Measurements from ENCODE around the gene GNAQ. TPM values are rescaled to one million over a fixed set of nuclear protein-coding genes. Genes with fewer than 3 reads are reported as not detected.

Gene GNAQ
- total RNA-seq, 1 donor from 2014 or later, result 64.9 TPM

GRCh38 chr9:78047106-78047505 is 15.5 kb upstream of the GNAQ start:
- Mint-ChIP-seq H3K27me3 (peaks cover 2% of the 10 kb centered on the region), H3K27ac (no peak overlapping the region), H3K4me1 (ENCODE audit: low read depth) (no peaks in the 10 kb centered on the region), H3K36me3 (ENCODE audit: insufficient read depth) (no peaks in the 10 kb centered on the region), H3K4me3 (ENCODE audit: low read depth) (no peak overlapping the region), H3K9me3 (ENCODE audit: low read depth) (no peaks in the 10 kb centered on the region)
- TF ChIP-seq, protein P1, sequence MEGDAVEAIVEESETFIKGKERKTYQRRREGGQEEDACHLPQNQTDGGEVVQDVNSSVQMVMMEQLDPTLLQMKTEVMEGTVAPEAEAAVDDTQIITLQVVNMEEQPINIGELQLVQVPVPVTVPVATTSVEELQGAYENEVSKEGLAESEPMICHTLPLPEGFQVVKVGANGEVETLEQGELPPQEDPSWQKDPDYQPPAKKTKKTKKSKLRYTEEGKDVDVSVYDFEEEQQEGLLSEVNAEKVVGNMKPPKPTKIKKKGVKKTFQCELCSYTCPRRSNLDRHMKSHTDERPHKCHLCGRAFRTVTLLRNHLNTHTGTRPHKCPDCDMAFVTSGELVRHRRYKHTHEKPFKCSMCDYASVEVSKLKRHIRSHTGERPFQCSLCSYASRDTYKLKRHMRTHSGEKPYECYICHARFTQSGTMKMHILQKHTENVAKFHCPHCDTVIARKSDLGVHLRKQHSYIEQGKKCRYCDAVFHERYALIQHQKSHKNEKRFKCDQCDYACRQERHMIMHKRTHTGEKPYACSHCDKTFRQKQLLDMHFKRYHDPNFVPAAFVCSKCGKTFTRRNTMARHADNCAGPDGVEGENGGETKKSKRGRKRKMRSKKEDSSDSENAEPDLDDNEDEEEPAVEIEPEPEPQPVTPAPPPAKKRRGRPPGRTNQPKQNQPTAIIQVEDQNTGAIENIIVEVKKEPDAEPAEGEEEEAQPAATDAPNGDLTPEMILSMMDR (IDR thresholded peaks at IDR 0.05; ENCODE audit: unreplicated experiment), result no peak
- no peak for DNase-seq (ENCODE audit: low spot score, unreplicated experiment)

- TF ChIP-seq, protein P1 (IDR thresholded peaks at IDR 0.05; ENCODE audit: unreplicated experiment), result no peak
- Mint-ChIP-seq H3K27me3 (peaks cover 4% of the 10 kb centered on the region), H3K4me3 (ENCODE audit: low read depth) (no peak overlapping the region), H3K27ac (no peak overlapping the region), H3K4me1 (ENCODE audit: low read depth) (no peaks in the 10 kb centered on the region), H3K9me3 (ENCODE audit: low read depth) (no peaks in the 10 kb centered on the region), H3K36me3 (ENCODE audit: insufficient read depth) (no peaks in the 10 kb centered on the region)
- DNase-seq (ENCODE audit: low spot score, unreplicated experiment), result no peak
Observed at GRCh38 chr9:78046112-78046511, 14.5 kb upstream of the GNAQ start.

- Mint-ChIP-seq H3K27ac (no peak overlapping the region), H3K36me3 (ENCODE audit: insufficient read depth) (no peaks in the 10 kb centered on the region), H3K4me1 (ENCODE audit: low read depth) (no peaks in the 10 kb centered on the region), H3K4me3 (ENCODE audit: low read depth) (no peak overlapping the region), H3K27me3 (peaks cover 9% of the 10 kb centered on the region), H3K9me3 (ENCODE audit: low read depth) (no peaks in the 10 kb centered on the region)
- TF ChIP-seq, protein P1 (IDR thresholded peaks at IDR 0.05; ENCODE audit: unreplicated experiment), result no peak
- no peak for DNase-seq (ENCODE audit: low spot score, unreplicated experiment)
Observed at GRCh38 chr9:78044886-78045285, 13.3 kb upstream of the GNAQ start.

DNA sequence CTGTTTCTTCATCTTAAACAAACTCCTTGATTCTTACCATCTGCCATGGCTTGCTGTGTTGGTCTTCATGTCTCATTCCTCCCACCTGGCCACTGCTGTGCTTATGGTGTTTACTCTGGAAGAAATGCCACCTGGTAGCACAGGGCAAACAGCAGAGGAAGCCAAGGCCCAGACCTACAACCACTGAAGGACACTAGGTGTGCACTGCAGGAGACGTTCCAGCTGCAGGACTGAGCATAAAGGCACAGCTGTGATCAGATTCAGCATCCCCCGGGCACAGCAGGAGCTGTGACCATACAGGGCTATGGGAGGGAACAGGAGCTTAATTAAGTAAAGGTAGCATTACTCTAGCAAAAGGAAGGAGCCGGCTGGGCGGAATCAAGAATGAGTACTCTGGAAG is 12.6 kb upstream of the GNAQ start:
- TF ChIP-seq, protein P1 (IDR thresholded peaks at IDR 0.05; ENCODE audit: unreplicated experiment), result no peak

DNA sequence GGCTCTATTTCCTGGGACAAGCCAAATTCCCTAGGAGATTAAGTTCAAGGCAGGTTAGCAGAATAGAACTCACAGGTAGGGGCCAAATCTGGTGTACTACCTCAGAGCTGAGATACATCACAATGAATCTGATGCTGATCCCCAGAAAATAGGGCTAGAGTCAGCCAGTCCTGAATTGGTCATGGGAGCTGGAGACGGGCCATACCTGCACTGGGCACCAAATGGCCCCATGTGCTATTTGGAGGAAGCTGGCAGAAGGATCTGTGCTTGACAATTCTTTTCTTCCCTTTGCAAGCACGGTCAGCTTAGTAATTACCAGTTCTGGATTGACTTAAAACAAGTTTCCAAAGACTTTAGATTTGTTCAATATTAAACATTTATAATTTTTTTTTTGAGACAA is 10.4 kb upstream of the GNAQ start:
- DNase-seq (ENCODE audit: low spot score, unreplicated experiment), result no peak
- TF ChIP-seq, protein P1 (IDR thresholded peaks at IDR 0.05; ENCODE audit: unreplicated experiment), result no peak
- Mint-ChIP-seq H3K27me3 (peaks cover 9% of the 10 kb centered on the region), H3K4me1 (ENCODE audit: low read depth) (peaks cover 1% of the 10 kb centered on the region), H3K4me3 (ENCODE audit: low read depth) (no peak overlapping the region), H3K27ac (no peak overlapping the region), H3K36me3 (ENCODE audit: insufficient read depth) (no peaks in the 10 kb centered on the region), H3K9me3 (ENCODE audit: low read depth) (no peaks in the 10 kb centered on the region)

More for the DNA sequence above, 12.6 kb upstream of the GNAQ start:
- Mint-ChIP-seq H3K27ac (no peak overlapping the region), H3K4me3 (ENCODE audit: low read depth) (no peak overlapping the region), H3K4me1 (ENCODE audit: low read depth) (no peaks in the 10 kb centered on the region), H3K9me3 (ENCODE audit: low read depth) (no peaks in the 10 kb centered on the region), H3K27me3 (peaks cover 9% of the 10 kb centered on the region), H3K36me3 (ENCODE audit: insufficient read depth) (no peaks in the 10 kb centered on the region)
- DNase-seq (ENCODE audit: low spot score, unreplicated experiment), result no peak

Data from progenitor cell of endocrine pancreas (in vitro differentiated cells).